GM06990 (cell line): ENCODE data around the gene SLC19A2.

ENCODE experiments used
- DNase-seq: peaks from one replicate; pipeline ENCODE4 v3.0.0-alpha.2; 2011; ENCODE audit not compliant: insufficient read length; ENCODE audit errors: extremely low read depth
- H3K27me3 ChIP-seq: replicated peaks from 2 replicates; pipeline ENCODE4 v1.6.0; 2011; ENCODE audit warnings: low read length; ENCODE audit not compliant: control insufficient read depth, insufficient read depth
- H3K36me3 ChIP-seq: 2 replicates; pipeline ENCODE4 v1.5.1; 2011; ENCODE audit warnings: low read length; ENCODE audit not compliant: control insufficient read depth, insufficient read depth
- H3K4me3 ChIP-seq: replicated peaks from 2 replicates; pipeline ENCODE4 v1.5.1; 2011; ENCODE audit warnings: low read depth, mild to moderate bottlenecking, control low read depth, low read length
- TF ChIP-seq, protein P1 (sequence below): IDR thresholded peaks from 2 replicates; pipeline ENCODE4 v1.5.1; 2011; ENCODE audit warnings: low read length, control low read depth, mild to moderate bottlenecking, inconsistent platforms; ENCODE audit not compliant: insufficient read depth, poor library complexity, severe bottlenecking

The SLC19A2 gene

DNA sequence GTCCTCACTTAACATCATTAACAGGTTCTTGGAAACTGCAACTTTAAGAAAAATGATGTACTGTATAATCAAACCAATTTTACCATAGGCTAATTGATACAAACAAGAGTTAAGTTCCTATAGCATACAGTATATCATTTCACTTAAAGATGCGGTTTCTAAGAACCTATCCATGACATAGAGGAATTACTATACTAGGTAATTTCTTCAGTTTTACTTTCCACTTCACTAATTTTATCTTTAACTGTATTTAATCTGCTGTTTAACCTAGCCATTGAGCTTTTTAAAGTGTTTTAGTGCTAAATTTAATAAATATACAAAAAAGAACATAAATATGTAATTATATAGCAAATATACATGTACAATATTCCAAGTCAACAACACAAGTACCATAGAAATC, 28.3 kb downstream of the SLC19A2 start:
- no peak overlapping the region for H3K4me3 ChIP-seq
- no peaks in the 10 kb centered on the region for H3K27me3 ChIP-seq
- TF ChIP-seq, protein P1, sequence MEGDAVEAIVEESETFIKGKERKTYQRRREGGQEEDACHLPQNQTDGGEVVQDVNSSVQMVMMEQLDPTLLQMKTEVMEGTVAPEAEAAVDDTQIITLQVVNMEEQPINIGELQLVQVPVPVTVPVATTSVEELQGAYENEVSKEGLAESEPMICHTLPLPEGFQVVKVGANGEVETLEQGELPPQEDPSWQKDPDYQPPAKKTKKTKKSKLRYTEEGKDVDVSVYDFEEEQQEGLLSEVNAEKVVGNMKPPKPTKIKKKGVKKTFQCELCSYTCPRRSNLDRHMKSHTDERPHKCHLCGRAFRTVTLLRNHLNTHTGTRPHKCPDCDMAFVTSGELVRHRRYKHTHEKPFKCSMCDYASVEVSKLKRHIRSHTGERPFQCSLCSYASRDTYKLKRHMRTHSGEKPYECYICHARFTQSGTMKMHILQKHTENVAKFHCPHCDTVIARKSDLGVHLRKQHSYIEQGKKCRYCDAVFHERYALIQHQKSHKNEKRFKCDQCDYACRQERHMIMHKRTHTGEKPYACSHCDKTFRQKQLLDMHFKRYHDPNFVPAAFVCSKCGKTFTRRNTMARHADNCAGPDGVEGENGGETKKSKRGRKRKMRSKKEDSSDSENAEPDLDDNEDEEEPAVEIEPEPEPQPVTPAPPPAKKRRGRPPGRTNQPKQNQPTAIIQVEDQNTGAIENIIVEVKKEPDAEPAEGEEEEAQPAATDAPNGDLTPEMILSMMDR: no peak
- no peaks in the 10 kb centered on the region for H3K36me3 ChIP-seq
- no peak for DNase-seq

- Histone ChIP-seq H3K36me3 (no peaks in the 10 kb centered on the region), H3K27me3 (no peaks in the 10 kb centered on the region), H3K4me3 (no peak overlapping the region)
- no peak for DNase-seq
- TF ChIP-seq, protein P1: no peak
These were observed 29.7 kb downstream of the SLC19A2 start for GRCh38 chr1:169456029-169456428.

GRCh38 chr1:169452921-169453320, 32.8 kb downstream of the SLC19A2 start:
- no peak for DNase-seq
- no peak overlapping the region for H3K4me3 ChIP-seq
- TF ChIP-seq, protein P1: no peak
- H3K27me3 ChIP-seq: no peaks in the 10 kb centered on the region; the same call in 1 of the 2 replicates
- H3K36me3 ChIP-seq: no peaks in the 10 kb centered on the region

DNA sequence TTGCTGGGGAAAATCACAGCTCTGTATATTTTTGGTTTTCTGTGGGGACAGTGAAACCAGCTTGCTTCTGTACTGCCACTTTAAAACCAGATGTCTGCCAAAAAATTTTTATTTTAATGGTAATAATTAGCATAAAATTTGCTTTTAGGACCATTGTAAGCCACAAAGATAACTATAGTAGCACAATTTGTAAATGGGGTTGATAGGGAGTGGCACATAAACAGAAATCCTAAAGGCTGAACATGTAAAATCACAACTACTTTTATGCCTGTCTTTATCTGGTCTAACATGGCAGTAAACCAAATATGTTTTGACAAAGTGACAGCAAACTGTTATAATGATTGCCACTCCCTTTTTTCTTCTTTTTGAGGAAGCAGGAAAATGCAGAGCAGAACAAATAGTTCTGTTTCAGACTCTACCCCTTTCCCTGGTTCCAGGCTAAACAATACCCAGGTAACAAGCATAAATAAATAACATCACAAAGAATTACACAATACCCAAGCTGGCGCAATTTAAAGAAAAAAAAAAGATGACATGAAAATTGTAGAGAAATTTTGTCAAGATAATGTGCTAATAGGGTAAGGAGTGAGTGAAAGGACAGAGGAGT, 34.4 kb downstream of the SLC19A2 start:
- no peaks in the 10 kb centered on the region; the same call in 1 of the 2 replicates for H3K27me3 ChIP-seq
- DNase-seq: no peak
- H3K4me3 ChIP-seq: no peak overlapping the region
- TF ChIP-seq, protein P1: no peak
- H3K36me3 ChIP-seq: no peaks in the 10 kb centered on the region

DNA sequence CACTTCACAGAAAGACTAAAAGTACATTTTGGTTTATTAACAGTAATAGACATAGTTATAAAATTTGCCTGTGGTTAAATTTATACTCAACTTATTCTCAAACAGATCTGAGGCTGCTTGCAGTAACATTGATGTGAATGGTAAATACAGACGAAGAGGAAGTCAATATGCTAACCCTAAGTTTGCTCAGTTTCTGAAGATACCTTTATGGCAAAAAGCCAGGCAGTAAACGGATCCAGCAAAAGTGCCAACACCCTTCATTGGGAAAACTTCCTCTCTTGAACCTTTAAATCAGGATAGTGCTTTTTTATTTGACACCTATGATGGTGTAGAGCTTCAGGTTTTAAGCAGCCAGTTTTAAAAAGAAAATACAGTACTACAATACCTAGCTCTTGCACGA, 41.8 kb downstream of the SLC19A2 start:
- TF ChIP-seq, protein P1: no peak

More for the DNA sequence above, 41.8 kb downstream of the SLC19A2 start:
- Histone ChIP-seq H3K4me3 (no peak overlapping the region), H3K36me3 (no peaks in the 10 kb centered on the region), H3K27me3 (no peaks in the 10 kb centered on the region)
- no peak for DNase-seq
